Activated CD4-positive, alpha-beta memory T cell treated with anti-CD3 and anti-CD28 coated beads, Interleukin-2, amount 10 ng/mL, durations not matched to agents 7 days and 5 days (primary cell): ENCODE data around the gene CRB1. TPM values are rescaled to one million over a fixed set of nuclear protein-coding genes. Genes with fewer than 3 reads are reported as not detected.

Experiments
- CTCF ChIA-PET: fragments of 350-600 bp; sonication (Branson Sonifier 250); formaldehyde crosslinking; loops from one replicate; lab custom pipeline; 2021; ENCODE audit warnings: antibody characterized with exemption, inconsistent platforms; lab: Charles Lee
- POLR2A ChIA-PET: fragments of 350-600 bp; sonication (Branson Sonifier 250); formaldehyde crosslinking; loops from one replicate; lab custom pipeline; 2021; ENCODE audit warnings: antibody characterized with exemption; lab: Charles Lee
- DNase-seq: peaks from one replicate; pipeline ENCODE4 v3.0.0-alpha.2; 2020
- H3K27ac Mint-ChIP-seq: one replicate; pipeline ENCODE4 v1.8.0; 2021; ENCODE audit warnings: mild to moderate bottlenecking, mixed read lengths
- H3K27me3 Mint-ChIP-seq: one replicate; pipeline ENCODE4 v1.8.0; 2021; ENCODE audit warnings: mixed read lengths
- H3K36me3 Mint-ChIP-seq: one replicate; pipeline ENCODE4 v1.8.0; 2021; ENCODE audit warnings: low read depth, mixed read lengths
- H3K4me1 Mint-ChIP-seq: one replicate; pipeline ENCODE4 v1.8.0; 2021; ENCODE audit warnings: mixed read lengths
- H3K4me3 Mint-ChIP-seq: one replicate; pipeline ENCODE4 v1.8.0; 2021; ENCODE audit warnings: mild to moderate bottlenecking, mixed read lengths
- H3K9me3 Mint-ChIP-seq: one replicate; pipeline ENCODE4 v1.8.0; 2021; ENCODE audit warnings: mixed read lengths
- total RNA-seq, 2 experiments: library from RNA; stranded (reverse); gene quantifications; one replicate each; pipeline ENCODE4 v1.2.3, GENCODE V29; 2021

Gene CRB1
- total RNA-seq, 2 experiments from 2014 or later: not detected

- Mint-ChIP-seq H3K27ac (no peak overlapping the region), H3K9me3 (no peaks in the 10 kb centered on the region), H3K4me1 (no peaks in the 10 kb centered on the region), H3K36me3 (no peaks in the 10 kb centered on the region), H3K4me3 (no peak overlapping the region), H3K27me3 (peaks cover 2% of the 10 kb centered on the region)
- DNase-seq: no peak
- ChIA-PET POLR2A (no interaction called here), CTCF (interaction anchor here (1.3 kb wide), 1 partner anchor 38 kb away, joined by 4 read pairs; no protein-coding TSS in a partner anchor)
Observed at GRCh38 chr1:197438010-197438790, 170.1 kb downstream of the CRB1 start.

GRCh38 chr1:197439708-197440280 lies 171.7 kb downstream of the CRB1 start:
- Mint-ChIP-seq H3K4me1 (no peaks in the 10 kb centered on the region), H3K27ac (no peak overlapping the region), H3K4me3 (no peak overlapping the region), H3K36me3 (no peaks in the 10 kb centered on the region), H3K27me3 (peaks cover 2% of the 10 kb centered on the region), H3K9me3 (no peaks in the 10 kb centered on the region)
- POLR2A ChIA-PET: no interaction called here
- DNase-seq: no peak
- CTCF ChIA-PET: no interaction called here

GRCh38 chr1:197440715-197441114 lies 172.7 kb downstream of the CRB1 start:
- no peaks in the 10 kb centered on the region for H3K4me1 Mint-ChIP-seq
- POLR2A ChIA-PET: no interaction called here
- H3K4me3 Mint-ChIP-seq: no peak overlapping the region
- CTCF ChIA-PET: interaction anchor here (0.7 kb wide), 1 partner anchor 428 kb away, joined by 3 read pairs; no protein-coding TSS in a partner anchor
- H3K27me3 Mint-ChIP-seq: peaks cover 2% of the 10 kb centered on the region
- H3K27ac Mint-ChIP-seq: no peak overlapping the region
- no peaks in the 10 kb centered on the region for H3K36me3 Mint-ChIP-seq
- H3K9me3 Mint-ChIP-seq: no peaks in the 10 kb centered on the region
- DNase-seq: no peak

DNA sequence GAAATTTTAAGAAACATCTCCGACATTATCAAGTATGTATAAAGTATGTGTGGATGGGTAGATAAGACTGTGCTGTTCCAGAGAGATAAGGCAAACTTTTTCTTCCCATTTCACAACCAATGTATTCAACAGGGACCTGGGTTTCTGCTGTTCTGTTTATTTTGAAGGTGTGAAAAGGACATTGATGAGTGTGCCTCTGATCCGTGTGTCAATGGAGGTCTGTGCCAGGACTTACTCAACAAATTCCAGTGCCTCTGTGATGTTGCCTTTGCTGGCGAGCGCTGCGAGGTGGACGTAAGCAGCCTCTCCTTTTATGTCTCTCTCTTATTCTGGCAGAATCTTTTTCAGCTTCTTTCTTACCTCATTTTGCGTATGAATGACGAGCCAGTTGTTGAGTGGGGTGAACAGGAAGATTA lies 174.0 kb downstream of the CRB1 start:
- H3K4me3 Mint-ChIP-seq: no peak overlapping the region
- no peak overlapping the region for H3K27ac Mint-ChIP-seq
- H3K36me3 Mint-ChIP-seq: no peaks in the 10 kb centered on the region
- ChIA-PET CTCF (no interaction called here), POLR2A (no interaction called here)
- H3K9me3 Mint-ChIP-seq: no peaks in the 10 kb centered on the region
- DNase-seq: no peak
- no peaks in the 10 kb centered on the region for H3K4me1 Mint-ChIP-seq
- H3K27me3 Mint-ChIP-seq: peaks cover 2% of the 10 kb centered on the region

GRCh38 chr1:197444755-197445154 lies 176.7 kb downstream of the CRB1 start:
- DNase-seq: no peak
- Mint-ChIP-seq H3K36me3 (no peaks in the 10 kb centered on the region), H3K4me3 (no peak overlapping the region), H3K27ac (no peak overlapping the region), H3K27me3 (peaks cover 2% of the 10 kb centered on the region), H3K9me3 (no peaks in the 10 kb centered on the region), H3K4me1 (no peaks in the 10 kb centered on the region)
- ChIA-PET POLR2A (no interaction called here), CTCF (no interaction called here)

- DNase-seq: no peak
- POLR2A ChIA-PET: no interaction called here
- H3K36me3 Mint-ChIP-seq: no peaks in the 10 kb centered on the region
- no peak overlapping the region for H3K27ac Mint-ChIP-seq
- H3K4me1 Mint-ChIP-seq: no peaks in the 10 kb centered on the region
- H3K27me3 Mint-ChIP-seq: peaks cover 2% of the 10 kb centered on the region
- H3K4me3 Mint-ChIP-seq: no peak overlapping the region
- no peaks in the 10 kb centered on the region for H3K9me3 Mint-ChIP-seq
- CTCF ChIA-PET: interaction anchor here (0.6 to 1.2 kb wide), 3 partner anchors 11 to 196 kb away, joined by 3 to 4 read pairs (median 3); no protein-coding TSS in a partner anchor
Observed at GRCh38 chr1:197448121-197448779, 180.2 kb downstream of the CRB1 start.

- H3K27me3 Mint-ChIP-seq: peaks cover 2% of the 10 kb centered on the region
- no peaks in the 10 kb centered on the region for H3K4me1 Mint-ChIP-seq
- no peak for DNase-seq
- ChIA-PET CTCF (no interaction called here), POLR2A (no interaction called here)
- H3K9me3 Mint-ChIP-seq: no peaks in the 10 kb centered on the region
- H3K27ac Mint-ChIP-seq: no peak overlapping the region
- H3K36me3 Mint-ChIP-seq: no peaks in the 10 kb centered on the region
- no peak overlapping the region for H3K4me3 Mint-ChIP-seq
Observed at GRCh38 chr1:197451381-197451780, 183.3 kb downstream of the CRB1 start.

DNA sequence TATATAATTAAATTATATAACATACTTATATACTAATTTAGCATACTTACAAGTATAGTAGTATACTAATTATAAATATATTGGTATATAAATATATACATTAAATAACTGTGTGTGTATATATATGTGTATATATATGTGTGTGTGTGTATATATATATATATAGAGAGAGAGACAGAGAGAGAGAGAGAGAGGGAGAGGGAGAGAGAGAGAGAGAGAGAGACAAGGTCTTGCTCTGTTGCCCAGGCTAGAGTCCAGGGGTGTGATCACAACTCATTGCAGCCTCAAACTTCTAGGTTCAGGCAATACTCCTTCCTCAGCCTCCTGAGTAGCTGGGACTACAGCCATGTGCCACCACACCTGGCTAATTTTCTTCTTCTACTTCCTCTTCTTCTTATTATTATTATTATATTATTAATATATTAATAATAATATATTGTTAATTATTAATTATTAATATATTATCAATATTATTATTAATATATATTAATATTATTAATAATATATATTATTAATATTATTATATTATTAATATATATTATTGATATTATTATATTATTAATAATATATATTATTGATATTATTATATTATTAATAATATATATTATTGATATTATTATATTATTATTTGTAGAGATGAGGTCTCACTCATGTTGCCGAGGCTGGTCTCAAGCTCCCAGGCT lies 185.5 kb downstream of the CRB1 start:
- no peaks in the 10 kb centered on the region for H3K27me3 Mint-ChIP-seq
- H3K27ac Mint-ChIP-seq: no peak overlapping the region
- no peaks in the 10 kb centered on the region for H3K9me3 Mint-ChIP-seq
- CTCF ChIA-PET: no interaction called here
- no peaks in the 10 kb centered on the region for H3K4me1 Mint-ChIP-seq
- no peak overlapping the region for H3K4me3 Mint-ChIP-seq
- POLR2A ChIA-PET: no interaction called here
- no peaks in the 10 kb centered on the region for H3K36me3 Mint-ChIP-seq
- DNase-seq: no peak

DNA sequence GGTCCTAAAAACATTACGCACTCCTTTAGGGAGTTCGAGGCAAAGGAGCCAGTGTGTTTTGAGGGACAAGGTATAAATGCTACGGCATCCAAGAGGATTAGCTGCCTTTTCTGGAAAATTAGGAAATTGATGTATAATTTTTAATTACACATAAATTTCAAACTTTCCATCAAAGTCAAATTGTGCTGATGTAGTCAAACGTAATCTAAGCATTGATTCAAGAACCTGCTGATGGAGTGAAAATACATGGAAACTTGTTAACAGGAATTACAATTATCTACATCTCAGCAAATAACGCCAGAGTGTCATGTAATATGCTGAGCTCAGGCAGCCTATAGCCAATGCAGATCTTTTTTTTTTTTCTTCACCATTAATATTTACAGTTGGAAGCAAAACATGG lies 194.5 kb downstream of the CRB1 start:
- ChIA-PET CTCF (interaction anchor here (1.4 kb wide), 1 partner anchor 58 kb away, joined by 3 read pairs; no protein-coding TSS in a partner anchor), POLR2A (no interaction called here)
- Mint-ChIP-seq H3K27ac (no peak overlapping the region), H3K4me1 (no peaks in the 10 kb centered on the region), H3K27me3 (peaks cover 2% of the 10 kb centered on the region), H3K4me3 (no peak overlapping the region), H3K36me3 (no peaks in the 10 kb centered on the region), H3K9me3 (no peaks in the 10 kb centered on the region)
- no peak for DNase-seq

- Mint-ChIP-seq H3K4me3 (no peak overlapping the region), H3K9me3 (no peaks in the 10 kb centered on the region), H3K4me1 (no peaks in the 10 kb centered on the region), H3K36me3 (no peaks in the 10 kb centered on the region), H3K27me3 (peaks cover 4% of the 10 kb centered on the region), H3K27ac (no peak overlapping the region)
- ChIA-PET CTCF (no interaction called here), POLR2A (no interaction called here)
- no peak for DNase-seq
Observed at GRCh38 chr1:197463142-197463541, 195.1 kb downstream of the CRB1 start.

- no peaks in the 10 kb centered on the region for H3K9me3 Mint-ChIP-seq
- no peak overlapping the region for H3K27ac Mint-ChIP-seq
- CTCF ChIA-PET: no interaction called here
- H3K27me3 Mint-ChIP-seq: peaks cover 4% of the 10 kb centered on the region
- POLR2A ChIA-PET: no interaction called here
- no peak for DNase-seq
- no peaks in the 10 kb centered on the region for H3K36me3 Mint-ChIP-seq
- no peaks in the 10 kb centered on the region for H3K4me1 Mint-ChIP-seq
- no peak overlapping the region for H3K4me3 Mint-ChIP-seq
Observed at GRCh38 chr1:197464044-197464443, 196.0 kb downstream of the CRB1 start.

GRCh38 chr1:197465528-197466327 lies 197.7 kb downstream of the CRB1 start:
- DNase-seq: no peak
- Mint-ChIP-seq H3K4me3 (no peak overlapping the region), H3K27ac (no peak overlapping the region), H3K27me3 (peaks cover 4% of the 10 kb centered on the region), H3K9me3 (no peaks in the 10 kb centered on the region), H3K4me1 (no peaks in the 10 kb centered on the region), H3K36me3 (no peaks in the 10 kb centered on the region)
- ChIA-PET CTCF (no interaction called here), POLR2A (no interaction called here)
